ENCODE results near the gene HYLS1. TPM values are rescaled to one million over a fixed set of nuclear protein-coding genes. Genes with fewer than 3 reads are reported as not detected.

Gene HYLS1
- total RNA-seq, 1 experiment from 2014 or later, result 18.0 TPM

- no peak for DNase-seq (ENCODE audit: low read depth)
These were observed 44.8 kb downstream of the HYLS1 start for GRCh38 chr11:125932301-125932700.

- DNase-seq (ENCODE audit: low read depth), result no peak
These were observed 45.8 kb downstream of the HYLS1 start for GRCh38 chr11:125933030-125933813.

- DNase-seq (ENCODE audit: low read depth), result no peak
These were observed 47.0 kb downstream of the HYLS1 start for GRCh38 chr11:125934473-125934872.

GRCh38 chr11:125935056-125935455 lies 47.6 kb downstream of the HYLS1 start:
- DNase-seq (ENCODE audit: low read depth), result no peak

- DNase-seq (ENCODE audit: low read depth), result no peak
These were observed 48.2 kb downstream of the HYLS1 start for GRCh38 chr11:125935618-125936199.

GRCh38 chr11:125938418-125938817 lies 51.0 kb downstream of the HYLS1 start:
- DNase-seq (ENCODE audit: low read depth), result no peak

GRCh38 chr11:125939081-125939521 lies 51.6 kb downstream of the HYLS1 start:
- DNase-seq (ENCODE audit: low read depth), result no peak

GRCh38 chr11:125940145-125940544 lies 52.7 kb downstream of the HYLS1 start:
- no peak for DNase-seq (ENCODE audit: low read depth)

- DNase-seq (ENCODE audit: low read depth), result no peak
These were observed 53.8 kb downstream of the HYLS1 start for GRCh38 chr11:125941267-125941618.

GRCh38 chr11:125941619-125942611 lies 54.4 kb downstream of the HYLS1 start:
- peak; percentile 54 for DNase-seq (ENCODE audit: low read depth)

- no peak for DNase-seq (ENCODE audit: low read depth)
These were observed 55.4 kb downstream of the HYLS1 start for GRCh38 chr11:125942771-125943428.

GRCh38 chr11:125943661-125944349 lies 56.3 kb downstream of the HYLS1 start:
- no peak for DNase-seq (ENCODE audit: low read depth)

- DNase-seq (ENCODE audit: low read depth), result no peak
These were observed 57.0 kb downstream of the HYLS1 start for GRCh38 chr11:125944350-125945010.

GRCh38 chr11:125945011-125945796 lies 57.7 kb downstream of the HYLS1 start:
- no peak for DNase-seq (ENCODE audit: low read depth)

- DNase-seq (ENCODE audit: low read depth), result no peak
These were observed 58.5 kb downstream of the HYLS1 start, which contains the start of gene VSIG10L2 for GRCh38 chr11:125945797-125946520. Gene VSIG10L2, plus strand, starts transcription at chr11:125946044. Its CDS starts 12 bp downstream, at chr11:125946056.

GRCh38 chr11:125946712-125947418 lies 59.4 kb downstream of the HYLS1 start:
- no peak for DNase-seq (ENCODE audit: low read depth)

GRCh38 chr11:125947419-125948277 lies 60.2 kb downstream of the HYLS1 start:
- no peak for DNase-seq (ENCODE audit: low read depth)
